ENCODE data around the gene FNBP1.

Gene FNBP1

GRCh38 chr9:129934041-129934591 is 108.9 kb downstream of the FNBP1 start:
- no peak for DNase-seq (ENCODE audit: low spot score)
- in situ Hi-C loops (cut with MboI; ENCODE audit: low pct_unique_long_range_greater_than_20kb, low sequenced_read_pairs, unreplicated experiment) = no loop called here
- TF ChIP-seq, protein P1, sequence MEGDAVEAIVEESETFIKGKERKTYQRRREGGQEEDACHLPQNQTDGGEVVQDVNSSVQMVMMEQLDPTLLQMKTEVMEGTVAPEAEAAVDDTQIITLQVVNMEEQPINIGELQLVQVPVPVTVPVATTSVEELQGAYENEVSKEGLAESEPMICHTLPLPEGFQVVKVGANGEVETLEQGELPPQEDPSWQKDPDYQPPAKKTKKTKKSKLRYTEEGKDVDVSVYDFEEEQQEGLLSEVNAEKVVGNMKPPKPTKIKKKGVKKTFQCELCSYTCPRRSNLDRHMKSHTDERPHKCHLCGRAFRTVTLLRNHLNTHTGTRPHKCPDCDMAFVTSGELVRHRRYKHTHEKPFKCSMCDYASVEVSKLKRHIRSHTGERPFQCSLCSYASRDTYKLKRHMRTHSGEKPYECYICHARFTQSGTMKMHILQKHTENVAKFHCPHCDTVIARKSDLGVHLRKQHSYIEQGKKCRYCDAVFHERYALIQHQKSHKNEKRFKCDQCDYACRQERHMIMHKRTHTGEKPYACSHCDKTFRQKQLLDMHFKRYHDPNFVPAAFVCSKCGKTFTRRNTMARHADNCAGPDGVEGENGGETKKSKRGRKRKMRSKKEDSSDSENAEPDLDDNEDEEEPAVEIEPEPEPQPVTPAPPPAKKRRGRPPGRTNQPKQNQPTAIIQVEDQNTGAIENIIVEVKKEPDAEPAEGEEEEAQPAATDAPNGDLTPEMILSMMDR (IDR thresholded peaks at IDR 0.05; ENCODE audit: extremely low read depth, insufficient read depth, missing control alignments) = no peak

- no peak for DNase-seq (ENCODE audit: low spot score)
These were observed 109.6 kb downstream of the FNBP1 start for GRCh38 chr9:129933185-129934040.

GRCh38 chr9:129932303-129933151 is 110.5 kb downstream of the FNBP1 start:
- TF ChIP-seq, protein P1 (IDR thresholded peaks at IDR 0.05; ENCODE audit: extremely low read depth, insufficient read depth, missing control alignments) = no peak
- DNase-seq (ENCODE audit: low spot score) = peak; percentile 38
- in situ Hi-C loops (cut with MboI; ENCODE audit: low pct_unique_long_range_greater_than_20kb, low sequenced_read_pairs, unreplicated experiment) = no loop called here

More at GRCh38 chr9:129933185-129934040, 109.6 kb downstream of the FNBP1 start:
- TF ChIP-seq, protein P1 (IDR thresholded peaks at IDR 0.05; ENCODE audit: extremely low read depth, insufficient read depth, missing control alignments) = no peak
- in situ Hi-C loops (cut with MboI; ENCODE audit: low pct_unique_long_range_greater_than_20kb, low sequenced_read_pairs, unreplicated experiment) = no loop called here

GRCh38 chr9:129930743-129931142 is 112.2 kb downstream of the FNBP1 start:
- DNase-seq (ENCODE audit: low spot score) = no peak
- in situ Hi-C loops (cut with MboI; ENCODE audit: low pct_unique_long_range_greater_than_20kb, low sequenced_read_pairs, unreplicated experiment) = no loop called here
- TF ChIP-seq, protein P1 (IDR thresholded peaks at IDR 0.05; ENCODE audit: extremely low read depth, insufficient read depth, missing control alignments) = no peak

- DNase-seq (ENCODE audit: low spot score) = no peak
- TF ChIP-seq, protein P1 (IDR thresholded peaks at IDR 0.05; ENCODE audit: extremely low read depth, insufficient read depth, missing control alignments) = no peak
- in situ Hi-C loops (cut with MboI; ENCODE audit: low pct_unique_long_range_greater_than_20kb, low sequenced_read_pairs, unreplicated experiment) = no loop called here
These were observed 113.4 kb downstream of the FNBP1 start for GRCh38 chr9:129929496-129930125.

GRCh38 chr9:129923589-129923988 is 119.4 kb downstream of the FNBP1 start:
- TF ChIP-seq, protein P1 (IDR thresholded peaks at IDR 0.05; ENCODE audit: extremely low read depth, insufficient read depth, missing control alignments) = no peak
- in situ Hi-C loops (cut with MboI; ENCODE audit: low pct_unique_long_range_greater_than_20kb, low sequenced_read_pairs, unreplicated experiment) = no loop called here

More at GRCh38 chr9:129923589-129923988, 119.4 kb downstream of the FNBP1 start:
- no peak for DNase-seq (ENCODE audit: low spot score)

Data from GM13977 (cell line).